Measurements from ENCODE around the gene APP.

APP gene

GRCh38 chr21:25970254-25970930, 200.2 kb downstream of the APP start:
- DNase-seq (ENCODE audit: low spot score): no peak

GRCh38 chr21:25967901-25968438, 202.6 kb downstream of the APP start:
- no peak for DNase-seq (ENCODE audit: low spot score)

DNA sequence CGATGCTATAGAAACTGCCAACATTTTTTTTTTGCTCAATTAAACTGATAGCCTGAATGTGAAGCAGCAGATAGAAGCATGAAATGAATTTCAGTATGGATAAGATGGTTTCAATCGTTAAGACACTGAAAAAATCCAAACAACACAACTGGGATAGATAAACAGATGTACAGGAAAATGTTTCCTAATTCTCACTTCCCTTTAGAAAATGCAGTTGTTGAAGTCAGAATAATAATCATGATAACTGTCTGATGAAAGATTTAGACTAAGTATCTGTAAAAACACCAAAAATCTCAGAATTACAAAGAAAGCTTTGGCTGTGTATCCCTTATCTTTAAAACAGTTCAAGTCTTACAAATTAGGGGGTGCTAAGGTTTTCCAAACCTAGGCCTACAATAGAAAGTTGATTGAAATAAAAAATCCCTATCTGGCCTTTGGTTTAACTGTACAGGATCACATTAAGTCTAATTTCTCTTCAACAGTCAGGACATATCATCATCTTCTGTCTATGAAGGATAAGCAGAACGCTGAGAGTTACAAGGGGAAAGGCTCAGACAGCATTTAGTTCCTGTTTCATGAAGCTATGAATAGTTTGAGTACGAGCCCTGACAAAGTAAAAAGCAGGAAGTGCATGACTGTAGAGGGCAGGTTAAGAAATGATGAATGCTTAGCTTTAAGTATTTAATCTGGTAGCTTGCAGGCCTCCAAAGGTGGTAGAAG, 203.2 kb downstream of the APP start:
- peak; percentile 7 for DNase-seq (ENCODE audit: low spot score)

GRCh38 chr21:25965951-25966707, 204.4 kb downstream of the APP start:
- no peak for DNase-seq (ENCODE audit: low spot score)

DNA sequence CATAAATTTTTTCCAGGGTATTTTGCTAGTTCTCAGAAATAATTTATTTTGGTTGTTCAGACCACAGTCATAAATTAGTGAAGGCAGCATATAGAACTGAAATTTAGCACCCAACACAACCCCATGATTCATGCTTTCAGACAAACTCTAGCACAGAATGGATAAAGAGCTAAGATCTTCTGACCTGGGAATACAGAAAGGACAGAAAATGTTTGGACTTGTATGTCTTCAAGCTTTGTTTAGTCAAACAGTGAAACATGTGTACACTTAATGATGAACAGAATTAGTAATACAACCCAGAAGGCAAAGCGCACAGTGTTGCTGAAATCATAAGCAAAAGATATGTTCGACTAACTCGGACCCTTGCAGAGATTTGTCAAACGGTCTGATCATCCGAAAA, 205.6 kb downstream of the APP start:
- no peak for DNase-seq (ENCODE audit: low spot score)

- no peak for DNase-seq (ENCODE audit: low spot score)
Measured at GRCh38 chr21:25964015-25964414, 206.6 kb downstream of the APP start.

- DNase-seq (ENCODE audit: low spot score): no peak
Measured at GRCh38 chr21:25963181-25963580, 207.4 kb downstream of the APP start.

- DNase-seq (ENCODE audit: low spot score): no peak
Measured at GRCh38 chr21:25961042-25961441, 209.5 kb downstream of the APP start.

DNA sequence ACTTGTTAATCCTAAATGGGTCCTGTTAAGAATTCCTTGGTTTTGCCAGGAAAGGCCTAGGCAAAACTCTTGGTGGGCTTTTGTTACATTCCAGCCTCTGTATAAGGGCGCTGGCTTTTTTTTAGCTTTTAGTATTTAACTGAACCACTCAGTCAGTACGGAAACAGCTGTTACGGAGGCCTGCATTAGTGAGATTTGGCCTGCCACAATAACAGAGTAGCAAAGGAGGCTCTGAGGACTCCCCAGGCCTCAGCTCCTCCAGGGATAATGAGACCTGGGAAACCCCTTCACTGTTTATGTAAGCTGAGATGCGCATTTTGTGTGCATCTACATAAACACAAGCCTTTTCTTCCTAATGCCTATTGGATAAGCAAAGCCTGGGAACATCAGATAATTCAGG, 210.2 kb downstream of the APP start:
- DNase-seq (ENCODE audit: low spot score): no peak

DNA sequence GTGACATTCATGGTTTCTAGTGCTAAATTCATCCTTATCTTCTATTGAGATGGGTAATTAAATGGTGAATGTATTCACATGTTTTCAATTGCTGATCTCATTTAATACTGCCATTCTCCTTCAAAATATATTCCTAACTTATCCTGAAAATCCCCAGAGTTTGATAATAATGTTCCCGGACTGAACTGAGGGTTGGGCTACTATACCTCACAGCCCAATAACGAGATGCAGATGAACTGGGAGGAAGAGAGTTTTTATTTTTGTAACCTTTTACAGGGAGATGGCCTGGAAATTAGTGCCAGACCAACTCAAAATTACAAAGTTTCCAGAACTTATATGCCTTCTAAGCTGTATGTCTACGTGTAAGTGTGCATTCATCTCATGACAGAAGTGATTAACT, 210.8 kb downstream of the APP start:
- DNase-seq (ENCODE audit: low spot score): no peak

- DNase-seq (ENCODE audit: low spot score): no peak
Measured at GRCh38 chr21:25956993-25957714, 213.4 kb downstream of the APP start.

- no peak for DNase-seq (ENCODE audit: low spot score)
Measured at GRCh38 chr21:25955646-25956045, 214.9 kb downstream of the APP start.

GRCh38 chr21:25953659-25954058, 216.9 kb downstream of the APP start:
- no peak for DNase-seq (ENCODE audit: low spot score)

GRCh38 chr21:25953196-25953595, 217.4 kb downstream of the APP start:
- no peak for DNase-seq (ENCODE audit: low spot score)

GRCh38 chr21:25952306-25952705, 218.3 kb downstream of the APP start:
- no peak for DNase-seq (ENCODE audit: low spot score)

DNA sequence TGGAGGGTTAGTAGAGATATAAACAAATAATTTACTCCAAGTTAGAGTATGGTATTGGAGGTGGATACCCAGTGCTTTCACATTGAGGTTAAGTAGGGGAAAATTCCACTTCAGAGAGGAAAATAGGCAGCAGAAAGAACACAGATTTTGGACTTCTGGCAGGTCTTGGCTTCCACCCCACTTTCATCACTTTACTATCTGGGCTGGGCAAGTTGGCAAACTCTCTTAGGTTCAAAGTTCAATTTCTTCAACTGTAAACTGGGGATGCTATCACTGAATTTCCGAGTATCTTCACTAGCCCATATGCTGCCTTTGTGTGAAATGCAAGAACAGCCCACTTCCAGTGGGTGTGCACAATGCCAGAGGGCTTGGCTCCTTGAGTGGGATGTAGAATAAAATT, 220.9 kb downstream of the APP start:
- no peak for DNase-seq (ENCODE audit: low spot score)

DNA sequence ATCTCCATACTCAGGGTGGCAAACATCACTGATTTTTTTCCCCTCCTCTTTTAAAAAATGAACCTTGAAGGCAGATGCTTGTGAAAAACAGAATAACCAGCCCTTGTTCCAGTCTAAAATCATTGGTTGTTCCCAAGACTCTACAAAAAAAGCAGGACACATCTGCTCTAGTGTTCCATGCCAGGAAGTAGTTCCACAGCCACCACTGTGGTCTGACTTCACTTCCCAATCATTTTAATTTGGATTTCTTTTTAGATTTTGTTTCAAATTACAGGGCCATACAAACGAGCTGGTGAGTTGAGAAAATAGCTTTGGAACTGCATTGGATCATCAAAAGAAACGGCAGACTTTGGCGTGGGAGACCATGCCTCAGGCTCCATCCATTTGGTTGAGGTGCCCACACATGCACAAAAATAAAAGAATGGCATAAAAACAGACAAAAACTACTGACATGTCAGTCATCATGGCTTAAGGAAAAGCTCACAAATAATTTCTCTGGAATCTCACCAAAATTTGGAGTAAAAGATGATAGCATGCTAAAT, 225.8 kb downstream of the APP start:
- DNase-seq (ENCODE audit: low spot score): no peak

DNA sequence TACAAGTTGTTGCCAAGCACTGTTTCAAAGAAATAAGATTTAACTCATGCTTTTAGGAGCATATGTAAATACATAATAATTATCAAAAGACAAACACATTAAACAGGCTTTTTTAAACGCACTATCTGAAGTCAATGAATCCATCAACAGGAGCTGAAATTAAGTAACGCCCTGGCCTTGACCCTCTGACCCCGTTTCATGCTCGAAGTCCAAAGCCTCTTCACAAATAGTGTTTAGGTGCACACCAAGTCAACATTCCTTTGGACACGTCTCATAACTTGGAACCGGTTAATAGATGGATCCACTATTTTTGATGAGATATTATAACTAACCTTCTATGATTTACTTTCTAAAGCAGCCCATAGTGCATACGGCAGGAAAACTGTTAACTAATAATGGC, 226.5 kb downstream of the APP start:
- DNase-seq (ENCODE audit: low spot score): no peak

DNA sequence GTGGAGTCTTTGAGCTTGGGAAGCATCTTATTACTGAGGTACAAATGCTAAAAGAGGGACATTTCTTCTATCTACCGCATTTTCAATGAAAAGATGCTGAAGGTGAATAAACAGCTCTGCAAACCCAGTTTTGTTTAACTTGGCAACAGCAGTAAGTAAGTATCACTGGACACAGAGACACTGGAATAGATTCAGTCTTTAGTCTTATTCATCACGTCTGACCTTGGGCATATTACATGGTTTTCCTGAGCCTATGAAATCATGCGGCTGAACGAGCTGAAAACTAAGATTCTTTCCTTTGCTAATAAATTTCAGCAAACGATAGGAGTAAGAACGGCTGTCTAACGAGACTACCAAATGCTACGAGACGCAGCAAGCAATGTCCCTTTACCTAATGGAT, 228.4 kb downstream of the APP start:
- DNase-seq (ENCODE audit: low spot score): no peak

DNA sequence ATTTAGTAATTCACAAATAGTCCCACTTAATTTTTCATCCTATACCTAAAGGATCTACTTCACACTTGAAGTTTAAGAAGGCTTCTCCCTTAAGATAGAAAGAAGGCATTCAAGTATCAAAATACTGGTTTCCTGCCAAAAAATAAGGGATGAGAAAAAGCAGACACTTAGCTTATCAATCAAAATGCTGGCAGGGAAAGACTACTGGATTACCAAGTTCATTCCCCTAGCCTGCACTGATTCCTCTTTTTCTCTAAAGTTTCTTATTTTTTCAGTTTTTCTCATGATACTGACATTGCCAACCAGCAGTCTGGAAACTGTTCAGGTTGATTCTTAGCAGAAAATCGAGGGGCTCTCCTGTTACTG, 231.2 kb downstream of the APP start:
- DNase-seq (ENCODE audit: low spot score): no peak

- no peak for DNase-seq (ENCODE audit: low spot score)
Measured at GRCh38 chr21:25938658-25939395, 231.7 kb downstream of the APP start.
